G401 (cell line): ENCODE results near the gene DNAJC3. TPM values are rescaled to one million over a fixed set of nuclear protein-coding genes. Genes with fewer than 3 reads are reported as not detected.

Experiments
- DNase-seq: peaks from one replicate; pipeline ENCODE4 v3.0.0-alpha.2; 2015; ENCODE audit warnings: low spot score
- in situ Hi-C: cut with HindIII; loops from 2 replicates; pipeline ENCODE4 v1.10.0; 2016; ENCODE audit warnings: low sequenced_read_pairs, mixed read lengths
- total RNA-seq: library from RNA; depleted of rRNA; stranded (reverse); fragments of >200 nt; shearing (Covaris generic); gene quantifications from 2 replicates; pipeline ENCODE4 v1.2.3, GENCODE V29; 2014; rRNA removed

The DNAJC3 gene
- total RNA-seq, result 16.9 and 27.9 TPM in 2 replicates

- DNase-seq, result peak; percentile 97
- in situ Hi-C loops, result no loop called here
Measured at GRCh38 chr13:95676762-95677563, at the start of gene DNAJC3. Gene DNAJC3 (plus strand): TSS chr13:95677139. CDS start chr13:95677256, 117 bp downstream.

- in situ Hi-C loops, result no loop called here
Measured at GRCh38 chr13:95627590-95627989, 49.3 kb upstream of the DNAJC3 start.

GRCh38 chr13:95628488-95628887, 48.5 kb upstream of the DNAJC3 start:
- in situ Hi-C loops, result no loop called here
- DNase-seq, result no peak

More at GRCh38 chr13:95627590-95627989, 49.3 kb upstream of the DNAJC3 start:
- no peak for DNase-seq

GRCh38 chr13:95629071-95629470, 47.9 kb upstream of the DNAJC3 start:
- in situ Hi-C loops, result no loop called here
- no peak for DNase-seq

- in situ Hi-C loops, result no loop called here
- DNase-seq, result no peak
Measured at GRCh38 chr13:95630593-95630992, 46.3 kb upstream of the DNAJC3 start.

- no peak for DNase-seq
- in situ Hi-C loops, result no loop called here
Measured at GRCh38 chr13:95636853-95637252, 40.1 kb upstream of the DNAJC3 start.

GRCh38 chr13:95641291-95642027, 35.5 kb upstream of the DNAJC3 start:
- DNase-seq, result peak; percentile 40
- in situ Hi-C loops, result no loop called here

GRCh38 chr13:95642028-95642621, 34.8 kb upstream of the DNAJC3 start:
- DNase-seq, result peak; percentile 28
- in situ Hi-C loops, result no loop called here

- in situ Hi-C loops, result no loop called here
- DNase-seq, result peak; percentile 13
Measured at GRCh38 chr13:95642999-95643398, 33.9 kb upstream of the DNAJC3 start.

- in situ Hi-C loops, result no loop called here
- DNase-seq, result peak; percentile 72
Measured at GRCh38 chr13:95643571-95643935, 33.4 kb upstream of the DNAJC3 start.

GRCh38 chr13:95643936-95644598, 32.9 kb upstream of the DNAJC3 start:
- peak; percentile 55 for DNase-seq
- in situ Hi-C loops, result no loop called here

GRCh38 chr13:95644601-95645052, 32.3 kb upstream of the DNAJC3 start, which contains the start of gene DZIP1:
Gene DZIP1 (minus strand): TSS chr13:95644706. CDS start chr13:95642029, 2,677 bp downstream.
- in situ Hi-C loops, result no loop called here

GRCh38 chr13:95647321-95647720, 29.6 kb upstream of the DNAJC3 start:
- no peak for DNase-seq
- in situ Hi-C loops, result no loop called here

More at GRCh38 chr13:95644601-95645052, 32.3 kb upstream of the DNAJC3 start, which contains the start of gene DZIP1:
- peak; percentile 88 for DNase-seq

GRCh38 chr13:95650696-95651095, 26.2 kb upstream of the DNAJC3 start:
- in situ Hi-C loops, result no loop called here

GRCh38 chr13:95652244-95652764, 24.6 kb upstream of the DNAJC3 start:
- in situ Hi-C loops, result no loop called here
- no peak for DNase-seq

More at GRCh38 chr13:95650696-95651095, 26.2 kb upstream of the DNAJC3 start:
- DNase-seq, result no peak

GRCh38 chr13:95652821-95653220, 24.1 kb upstream of the DNAJC3 start:
- in situ Hi-C loops, result no loop called here

GRCh38 chr13:95656386-95657015, 20.4 kb upstream of the DNAJC3 start:
- in situ Hi-C loops, result no loop called here
- DNase-seq, result no peak

More at GRCh38 chr13:95652821-95653220, 24.1 kb upstream of the DNAJC3 start:
- no peak for DNase-seq

GRCh38 chr13:95659500-95659899, 17.4 kb upstream of the DNAJC3 start:
- in situ Hi-C loops, result no loop called here
- no peak for DNase-seq
